Activated CD8-positive, alpha-beta memory T cell treated with anti-CD3 and anti-CD28 coated beads for 4 hours (primary cell): ENCODE results near the gene HIRIP3.
A peak's percentile ranks its signal among the peaks of the same experiment; 100 is the strongest.

Experiments
- DNase-seq, 2 donors: peaks; one replicate each; pipeline ENCODE4 v3.0.0-alpha.2; 2020; ENCODE audit warnings: low read depth in 2 of 2

Gene HIRIP3

GRCh38 chr16:29983420-29984136 lies 11.8 kb downstream of the HIRIP3 start:
- DNase-seq, result no peak

DNA sequence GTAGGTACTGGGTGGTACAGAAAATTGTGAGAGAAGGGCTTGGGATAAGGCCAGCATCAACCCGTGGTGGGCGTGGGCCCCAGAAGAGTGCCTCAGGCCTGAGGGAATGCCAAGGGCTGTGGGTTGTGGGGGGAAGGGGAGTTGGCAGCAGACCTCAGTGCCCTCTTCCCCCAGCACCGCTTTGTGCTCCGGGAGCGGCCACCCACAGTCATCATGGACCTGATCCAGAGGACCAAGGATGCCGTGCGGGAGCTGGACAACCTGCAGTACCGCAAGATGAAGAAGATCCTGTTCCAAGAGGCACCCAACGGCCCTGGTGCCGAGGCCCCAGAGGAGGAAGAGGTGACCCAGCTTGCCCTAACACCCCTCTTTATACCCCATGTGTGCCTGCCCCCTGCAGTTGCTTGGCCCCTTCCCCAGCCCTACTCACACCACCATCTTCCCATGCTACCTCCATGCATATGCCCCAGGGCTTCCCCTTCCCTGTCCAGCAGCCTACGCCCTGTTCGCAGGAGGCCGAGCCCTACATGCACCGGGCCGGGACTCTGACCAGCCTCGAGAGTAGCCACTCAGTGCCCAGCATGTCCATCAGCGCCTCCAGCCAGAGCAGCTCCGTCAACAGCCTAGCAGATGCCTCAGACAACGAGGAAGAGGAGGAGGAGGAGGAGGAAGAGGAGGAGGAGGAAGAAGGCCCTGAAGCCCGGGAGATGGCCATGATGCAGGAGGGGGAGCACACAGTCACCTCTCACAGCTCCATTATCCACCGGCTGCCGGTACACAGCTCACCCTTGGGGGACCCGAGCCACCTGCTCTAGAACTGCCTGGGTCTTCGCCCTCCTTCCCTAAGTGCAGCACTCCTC lies 12.6 kb downstream of the HIRIP3 start:
- no peak for DNase-seq

DNA sequence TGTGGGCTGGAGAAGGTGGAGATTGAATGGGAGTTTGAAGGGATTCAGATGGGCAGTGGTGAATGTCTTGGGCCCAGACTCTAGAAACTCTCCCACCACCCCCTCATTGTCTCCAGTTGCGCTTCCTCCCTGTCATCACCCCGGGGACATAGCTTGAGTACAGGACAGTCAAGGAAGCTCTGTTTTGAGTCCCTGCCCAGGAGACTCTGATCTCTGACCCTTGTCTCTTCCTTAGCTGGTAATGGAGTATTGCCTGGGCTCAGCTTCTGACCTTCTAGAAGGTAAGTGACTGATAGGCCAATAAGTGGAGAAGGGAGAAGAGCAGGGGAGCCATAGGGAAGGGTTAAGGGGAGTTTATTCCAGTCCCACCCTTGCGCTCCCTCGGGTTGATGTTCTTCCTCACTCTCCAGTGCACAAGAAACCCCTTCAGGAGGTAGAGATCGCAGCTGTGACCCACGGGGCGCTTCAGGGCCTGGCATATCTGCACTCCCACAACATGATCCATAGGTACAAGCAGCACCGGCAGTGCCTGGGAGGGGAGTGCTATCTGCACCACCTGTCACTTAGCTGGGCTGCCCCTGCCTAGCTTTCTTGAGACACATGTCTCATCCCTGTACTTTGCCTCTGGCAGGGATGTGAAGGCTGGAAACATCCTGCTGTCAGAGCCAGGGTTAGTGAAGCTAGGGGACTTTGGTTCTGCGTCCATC lies 16.7 kb downstream of the HIRIP3 start:
- no peak for DNase-seq

GRCh38 chr16:29978081-29978480 lies 17.3 kb downstream of the HIRIP3 start:
- DNase-seq, result no peak

DNA sequence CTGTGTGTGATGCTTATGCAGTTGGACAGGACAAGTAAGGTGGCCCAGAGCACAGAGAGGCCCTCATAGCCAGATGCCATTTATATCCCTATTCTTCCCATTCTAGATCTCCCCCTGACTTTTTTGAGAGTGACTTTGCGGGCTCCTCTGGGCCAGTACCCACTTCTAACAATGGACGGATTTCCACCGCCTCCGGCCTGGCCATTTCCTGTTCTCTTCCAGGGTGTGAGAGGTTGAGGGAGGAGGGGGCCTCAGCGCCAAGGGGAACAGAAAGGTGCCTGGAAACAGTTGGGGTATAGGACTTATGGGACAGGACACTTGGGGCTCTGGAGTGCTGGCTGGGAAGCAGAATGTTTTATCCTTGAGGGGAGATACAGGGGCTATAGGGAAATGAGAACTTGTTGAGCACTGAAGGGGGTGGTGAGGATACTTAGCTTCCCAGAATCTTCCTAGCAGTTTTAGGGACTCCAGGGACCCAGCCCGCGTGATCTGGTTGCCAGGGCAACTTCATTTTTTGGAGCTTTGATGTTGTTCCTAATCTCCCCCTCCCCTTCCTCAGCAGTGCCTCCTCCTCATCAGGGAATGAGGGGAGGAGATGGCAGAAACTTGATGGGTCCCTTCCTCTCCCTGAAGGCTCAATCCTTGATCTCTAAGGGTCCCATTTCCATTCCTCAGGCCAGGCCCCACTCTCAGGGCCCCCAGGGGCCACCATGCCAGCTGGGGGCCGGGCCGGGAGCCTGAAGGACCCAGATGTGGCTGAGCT lies 18.2 kb downstream of the HIRIP3 start:
- no peak for DNase-seq

GRCh38 chr16:29975811-29976511 lies 19.5 kb downstream of the HIRIP3 start:
- DNase-seq, result no peak

GRCh38 chr16:29975134-29975538 lies 20.3 kb downstream of the HIRIP3 start:
- DNase-seq, result no peak

- DNase-seq, result no peak
These were observed 20.9 kb downstream of the HIRIP3 start for GRCh38 chr16:29974291-29975133.

DNA sequence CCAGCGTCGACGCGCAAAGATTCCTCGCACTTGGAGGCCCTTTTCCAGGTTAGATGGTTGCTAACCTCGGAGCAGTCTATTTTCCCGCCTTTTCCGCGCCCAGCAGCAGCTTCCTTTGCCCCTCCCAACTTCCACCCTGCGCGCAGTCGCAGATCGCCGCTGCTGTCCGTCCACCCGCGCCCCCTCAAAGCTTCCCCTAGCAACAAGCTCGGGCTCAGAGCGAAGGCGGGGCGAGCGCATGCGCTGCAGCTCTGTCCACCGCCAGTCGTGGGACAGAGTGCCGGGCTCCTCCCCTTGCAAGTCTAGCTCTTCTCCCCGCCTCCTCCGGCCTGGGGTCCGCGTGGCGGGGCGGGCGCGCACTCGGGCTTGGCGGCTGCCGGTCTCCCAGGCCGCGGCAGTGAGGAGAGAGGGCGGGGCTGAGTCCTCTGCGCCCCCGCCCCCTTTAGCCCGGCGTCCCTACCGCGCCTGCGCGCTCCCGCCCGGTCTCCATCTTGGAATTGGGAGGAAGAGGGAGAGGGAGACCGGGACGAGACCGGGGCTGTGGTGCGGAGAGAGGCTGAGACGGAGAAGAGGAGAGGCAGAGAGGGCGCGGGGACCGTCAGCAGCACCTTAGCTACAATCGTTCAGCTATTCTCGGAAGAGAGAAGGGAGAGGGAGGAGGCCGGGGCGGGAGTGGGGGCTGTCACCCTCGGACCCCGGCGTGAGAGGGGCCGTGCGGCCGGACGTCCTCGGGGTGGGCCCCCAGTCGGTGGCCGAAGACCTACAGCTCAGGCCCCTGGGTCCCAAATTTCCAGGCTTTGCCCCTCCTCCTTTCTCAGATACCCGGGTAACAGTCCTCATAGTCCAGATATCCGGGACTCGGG lies 21.8 kb downstream of the HIRIP3 start, which contains the start of gene TAOK2:
TSS of gene TAOK2 (plus strand) at position 485 of the 863 bp plus-strand sequence. CDS start 3,905 bp downstream, outside the sequence.
- DNase-seq, result peak; percentile 90 to 92

GRCh38 chr16:29972992-29973383 lies 22.4 kb downstream of the HIRIP3 start:
- DNase-seq, result no peak

DNA sequence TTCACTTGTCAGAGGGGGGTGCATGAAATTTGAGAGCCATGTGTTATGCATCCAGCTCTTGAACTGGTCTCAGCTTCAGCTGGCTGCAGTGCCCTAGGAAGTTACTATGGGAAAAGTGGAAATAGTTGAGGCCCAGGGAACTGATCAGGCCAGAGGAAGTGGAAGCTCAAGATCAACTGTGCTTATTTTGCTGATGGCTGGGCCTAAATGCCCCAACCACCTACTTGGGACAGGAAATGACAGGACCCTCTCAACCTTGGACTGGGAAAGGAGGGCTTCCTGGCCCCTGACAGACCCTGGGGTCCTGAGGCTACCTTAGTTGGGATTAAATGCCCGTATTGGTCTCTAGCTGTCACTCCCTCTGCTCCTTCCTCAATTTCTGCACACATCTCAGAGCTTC lies 22.9 kb downstream of the HIRIP3 start:
- DNase-seq, result no peak

DNA sequence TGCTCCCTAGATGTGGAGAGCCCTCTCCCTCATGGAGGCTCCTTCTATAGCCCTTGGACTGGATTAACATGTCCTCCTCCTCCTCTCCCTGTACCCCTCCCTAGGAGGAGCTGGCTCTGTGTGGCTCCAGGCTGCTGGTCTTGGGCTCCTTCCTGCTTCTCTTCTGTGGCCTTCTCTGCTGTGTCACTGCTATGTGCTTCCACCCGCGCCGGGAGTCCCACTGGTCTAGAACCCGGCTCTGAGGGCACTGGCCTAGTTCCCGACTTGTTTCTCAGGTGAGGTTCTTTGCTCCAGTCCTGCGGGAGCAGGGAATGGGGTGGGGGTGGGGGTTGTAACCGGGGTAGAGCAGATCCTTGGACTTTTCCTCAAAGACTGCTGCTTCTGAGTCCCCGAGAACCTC lies 24.1 kb downstream of the HIRIP3 start:
- DNase-seq, result no peak

- DNase-seq, result no peak
These were observed 27.2 kb downstream of the HIRIP3 start for GRCh38 chr16:29968205-29968604.

DNA sequence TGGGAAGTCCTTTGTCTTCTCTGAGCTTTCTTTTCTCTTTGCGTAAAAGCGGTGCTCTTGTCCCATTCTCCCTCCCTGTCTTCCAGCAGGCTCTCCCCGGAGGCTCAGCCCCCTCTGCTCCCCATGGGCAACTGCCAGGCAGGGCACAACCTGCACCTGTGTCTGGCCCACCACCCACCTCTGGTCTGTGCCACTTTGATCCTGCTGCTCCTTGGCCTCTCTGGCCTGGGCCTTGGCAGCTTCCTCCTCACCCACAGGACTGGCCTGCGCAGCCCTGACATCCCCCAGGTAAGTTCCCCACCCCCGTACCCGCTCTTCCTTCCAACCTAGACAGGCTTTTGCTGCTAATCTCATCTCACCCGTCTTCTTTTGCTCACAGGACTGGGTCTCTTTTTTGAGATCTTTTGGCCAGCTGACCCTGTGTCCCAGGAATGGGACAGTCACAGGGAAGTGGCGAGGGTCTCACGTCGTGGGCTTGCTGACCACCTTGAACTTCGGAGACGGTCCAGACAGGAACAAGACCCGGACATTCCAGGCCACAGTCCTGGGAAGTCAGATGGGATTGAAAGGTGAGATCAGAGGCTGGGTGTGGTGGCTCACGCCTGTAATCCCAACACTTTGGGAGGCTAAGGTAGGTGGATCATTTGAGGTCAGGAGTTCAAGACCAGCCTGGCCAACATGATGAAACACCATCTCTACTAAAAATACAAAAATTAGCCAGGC lies 32.2 kb downstream of the HIRIP3 start:
- no peak for DNase-seq

DNA sequence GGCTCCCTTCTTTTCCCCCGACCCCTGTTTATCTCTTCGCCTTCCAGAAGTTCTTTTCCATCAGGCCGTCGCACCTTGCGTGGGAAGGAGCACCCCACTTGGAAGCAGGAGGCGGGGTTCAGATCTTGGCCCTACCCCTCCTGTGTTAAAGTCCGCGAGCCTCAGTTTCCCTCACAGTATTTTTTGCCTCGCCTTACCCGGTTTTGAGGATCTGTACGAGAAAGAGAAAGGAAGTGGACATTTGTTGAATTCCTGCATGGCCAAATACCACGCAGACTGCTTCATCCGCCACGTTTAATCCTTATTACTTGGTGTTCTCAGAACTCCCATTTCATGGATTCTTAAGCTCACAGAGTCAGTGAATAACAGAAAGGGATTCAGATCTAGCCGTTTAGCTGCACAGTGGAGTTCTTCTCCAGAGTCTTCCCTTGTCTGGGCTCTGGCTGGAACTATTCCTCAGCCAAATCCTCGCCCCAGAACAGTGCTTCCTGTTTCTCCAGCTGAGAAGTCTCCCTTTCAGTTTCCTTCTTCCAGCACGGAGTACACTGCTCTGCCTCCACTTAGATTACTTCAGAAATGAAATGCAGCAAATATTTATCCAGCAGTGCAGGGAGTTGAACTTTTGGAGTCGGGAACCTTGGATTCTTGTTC lies 32.9 kb downstream of the HIRIP3 start:
- no peak for DNase-seq

- peak; percentile 82 to 88 for DNase-seq
These were observed 33.7 kb downstream of the HIRIP3 start, which contains the start of gene TMEM219 for GRCh38 chr16:29961479-29962343. Gene TMEM219 (plus strand): TSS chr16:29962079. CDS start chr16:29963144, 1,065 bp downstream.

DNA sequence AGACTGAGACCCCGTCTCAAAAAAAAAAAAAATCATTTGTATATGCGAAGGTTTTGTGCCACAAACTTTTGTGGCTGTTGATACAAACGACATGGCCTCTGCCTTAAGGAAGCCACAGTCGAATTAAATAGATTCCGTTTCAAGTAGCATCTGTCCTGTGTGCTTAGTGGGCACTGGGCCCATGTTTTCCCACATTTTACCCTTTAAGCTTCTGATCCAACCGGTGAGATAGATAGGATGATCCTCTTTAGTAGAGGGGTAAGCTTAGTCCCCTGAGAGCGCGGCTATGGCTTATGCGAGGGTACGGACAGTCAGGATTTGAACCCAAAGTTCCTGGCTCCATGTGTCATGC lies 34.3 kb downstream of the HIRIP3 start:
- DNase-seq, result no peak
